ENCODE measurements around the gene OAT.
"Not testable (repeated sequence)": the region's sequence is repeated elsewhere in the genome, so short reads cannot be mapped to it uniquely, and the experiment has no call there.

DNA sequence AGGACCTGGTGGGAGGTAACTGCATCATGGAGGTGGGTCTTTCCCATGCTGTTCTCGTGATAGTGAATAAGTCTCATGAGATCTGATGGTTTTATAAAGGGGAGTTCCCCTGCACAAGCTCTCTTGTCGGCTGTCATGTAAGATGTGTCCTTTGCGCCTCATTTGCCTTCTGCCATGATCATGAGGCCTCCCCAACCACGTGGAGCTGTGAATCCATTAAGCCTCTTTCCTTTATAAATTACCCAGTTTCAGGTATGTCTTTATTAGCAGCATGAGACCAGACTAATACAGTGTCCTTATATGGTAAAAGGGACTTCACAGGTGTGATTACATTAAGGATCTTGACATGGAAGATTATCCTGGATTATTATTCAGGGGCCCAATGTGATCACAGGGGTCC lies 49.2 kb downstream of the OAT start:
- TF ChIP-seq POLR2AphosphoS5, POLR2A (IDR thresholded peaks at IDR 0.05): not testable (repeated sequence)
